ENCODE results near the gene TBC1D12.

The TBC1D12 gene

DNA sequence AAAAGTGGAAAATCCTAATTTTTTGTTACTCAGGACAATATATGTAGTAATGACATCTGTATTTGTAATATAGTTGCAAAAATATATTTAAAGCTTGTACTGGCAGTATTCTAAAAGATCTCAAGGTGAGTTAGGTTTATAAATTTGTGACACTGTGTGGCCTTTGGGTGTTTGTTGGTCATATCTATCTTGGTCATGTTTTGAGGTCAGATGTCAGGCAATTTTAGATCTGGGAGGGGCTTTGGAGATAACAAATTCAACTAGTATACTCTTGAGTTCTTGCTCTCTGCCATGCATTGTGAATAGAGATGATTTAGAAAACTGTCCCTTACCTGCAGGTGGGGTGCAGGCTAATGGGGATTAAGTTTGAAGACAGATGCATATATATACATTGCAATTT is 3.1 kb downstream of the TBC1D12 start:
- FAIRE-seq (no peak), DNase-seq (ENCODE audit: low spot score) (no peak)

DNA sequence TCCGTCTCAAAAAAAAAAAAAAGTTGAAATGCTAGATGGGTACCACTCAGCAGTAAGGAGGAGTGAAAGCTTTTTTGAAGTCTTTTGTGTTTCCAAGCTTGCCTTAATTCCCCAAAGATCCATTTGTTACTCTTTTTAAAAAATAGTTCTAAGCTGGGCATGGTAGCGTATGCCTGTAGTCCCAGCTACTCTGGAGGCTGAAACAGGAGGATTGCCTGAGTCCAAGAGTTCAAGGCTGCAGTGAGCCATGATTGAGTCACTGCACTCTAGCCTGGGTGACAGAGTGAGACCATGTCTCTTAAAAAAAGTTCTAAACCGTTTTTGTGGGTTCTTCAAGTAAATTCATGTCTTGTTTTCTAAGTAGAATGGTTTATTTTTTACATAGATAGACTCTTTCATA is 5.3 kb downstream of the TBC1D12 start:
- no peak for DNase-seq (ENCODE audit: low spot score)
- FAIRE-seq: no peak

DNA sequence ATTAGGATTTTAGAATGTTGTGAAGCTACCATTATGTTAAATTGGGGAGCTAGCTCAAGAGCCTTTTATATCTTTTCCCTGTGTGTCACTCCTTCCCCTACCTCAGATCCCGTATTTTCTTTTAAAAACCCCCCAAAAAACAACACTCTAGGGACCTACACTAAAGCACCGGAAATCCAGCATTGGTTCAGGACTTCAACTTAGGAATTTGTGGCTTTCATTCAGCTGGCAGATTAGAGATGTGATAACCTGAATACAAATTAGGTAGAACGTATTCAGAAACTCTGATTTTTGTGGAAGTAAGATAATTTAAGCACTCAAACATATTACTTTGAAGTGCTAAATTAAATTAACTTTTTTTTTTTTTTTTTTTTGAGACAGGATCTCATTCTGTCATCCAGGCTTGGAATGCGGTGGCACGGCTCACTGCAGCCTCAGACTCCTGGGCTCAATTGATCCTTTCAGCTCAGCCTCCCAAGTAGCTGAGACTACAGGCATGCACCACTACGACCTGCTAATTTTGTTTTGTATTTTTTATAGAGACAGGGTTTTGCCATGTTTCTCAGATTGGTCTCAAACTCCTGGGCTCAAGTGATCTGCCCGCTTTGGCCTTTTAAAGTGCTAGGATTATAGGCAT is 6.8 kb downstream of the TBC1D12 start:
- DNase-seq (ENCODE audit: low spot score): no peak
- FAIRE-seq: no peak

DNA sequence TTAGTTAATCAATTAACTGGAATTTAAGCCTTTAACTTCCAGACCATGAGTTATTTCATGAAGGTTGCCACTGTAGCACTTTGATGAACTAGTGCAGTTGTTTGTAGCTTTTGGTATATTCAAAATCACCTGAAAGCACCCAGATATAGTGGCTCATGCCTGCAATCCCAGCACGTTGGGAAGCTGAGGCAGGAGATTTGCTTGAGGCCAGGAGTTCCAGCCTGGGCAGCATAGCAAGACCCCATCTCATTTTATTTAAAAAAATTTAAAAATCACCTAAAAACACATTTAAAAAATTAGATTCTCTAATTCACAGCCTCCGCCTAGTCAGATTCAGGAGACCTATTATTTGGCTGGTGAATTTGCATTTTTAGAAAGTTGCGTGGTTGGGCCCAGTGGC is 9.0 kb downstream of the TBC1D12 start:
- DNase-seq (ENCODE audit: low spot score): no peak
- no peak for FAIRE-seq

DNA sequence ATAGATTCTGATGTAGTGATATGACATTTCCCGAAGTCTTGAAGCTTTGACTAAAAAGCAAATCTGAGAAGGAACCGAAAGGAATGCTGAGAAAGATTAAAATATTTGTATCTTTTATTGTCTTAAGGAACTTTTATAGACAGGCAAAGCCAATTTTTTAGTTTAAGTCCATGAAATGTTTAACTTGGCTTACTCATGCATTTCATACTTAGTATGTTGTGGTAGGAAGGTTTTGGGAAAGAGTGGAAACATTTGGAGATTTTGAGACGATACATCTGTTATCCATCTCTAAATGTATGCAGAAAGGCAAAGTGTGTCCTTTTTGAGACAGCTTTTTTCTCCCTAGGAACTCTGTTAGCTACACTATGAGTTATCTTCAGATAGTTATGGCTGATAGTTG is 10.1 kb downstream of the TBC1D12 start:
- peak; percentile 51 for FAIRE-seq
- no peak for DNase-seq (ENCODE audit: low spot score)

DNA sequence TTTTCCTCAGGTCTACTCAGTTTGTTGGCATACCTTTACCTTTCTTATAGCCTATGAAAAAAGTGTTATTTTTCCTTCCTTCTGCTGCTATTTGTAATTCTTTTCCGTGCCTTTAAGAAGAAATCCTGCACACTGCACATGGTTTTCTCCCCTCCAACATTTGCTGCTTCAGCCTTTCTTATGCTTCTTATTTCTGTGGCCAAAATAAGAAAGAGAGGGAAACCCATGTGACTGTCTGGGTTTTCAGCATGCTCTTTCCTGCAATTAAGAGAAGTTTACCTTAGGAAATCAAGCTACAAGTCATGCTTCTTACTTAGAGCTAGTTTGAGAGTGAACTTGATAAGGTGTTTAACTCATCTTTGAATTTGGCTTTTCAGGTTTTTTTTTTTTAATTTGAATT is 11.0 kb downstream of the TBC1D12 start:
- FAIRE-seq (no peak), DNase-seq (ENCODE audit: low spot score) (no peak)

DNA sequence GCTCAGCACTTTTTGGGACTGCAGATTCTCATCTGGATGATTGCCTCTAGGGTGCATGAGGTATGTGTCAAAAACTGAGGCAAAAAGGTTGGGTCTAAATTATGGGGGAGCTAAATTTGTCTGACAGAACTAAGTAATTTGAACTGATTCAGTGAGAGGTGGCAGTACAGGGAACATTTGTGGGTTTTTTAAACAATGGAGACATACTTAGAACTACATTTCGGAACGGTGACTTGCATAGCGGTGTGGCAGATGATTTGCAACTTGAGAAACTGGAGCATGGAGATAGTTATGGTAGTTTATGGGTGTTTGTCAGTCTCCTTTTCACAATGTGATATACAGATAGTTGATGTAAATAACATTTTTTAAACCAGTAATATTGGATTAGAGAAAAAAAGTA is 14.6 kb downstream of the TBC1D12 start:
- DNase-seq (ENCODE audit: low spot score) (no peak), FAIRE-seq (no peak)

DNA sequence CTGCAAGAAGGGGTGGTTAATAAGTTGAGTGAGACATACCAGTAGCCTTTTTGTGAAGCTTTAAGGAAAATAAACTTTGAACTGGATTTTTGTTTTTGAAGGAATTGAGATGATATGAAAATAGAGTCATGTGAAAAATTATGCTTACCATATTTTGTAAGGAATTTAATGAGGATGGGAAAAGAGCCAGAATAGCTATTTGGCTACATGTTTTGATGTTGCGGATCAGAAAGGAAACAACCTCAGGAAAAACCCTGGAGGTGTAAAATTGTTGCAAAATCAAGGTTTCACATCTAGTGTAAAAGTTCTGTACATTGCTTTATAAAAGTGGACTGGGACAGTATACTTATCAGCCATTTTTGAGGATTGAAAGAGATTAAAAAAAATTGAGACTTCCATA is 15.0 kb downstream of the TBC1D12 start:
- FAIRE-seq (no peak), DNase-seq (ENCODE audit: low spot score) (no peak)

DNA sequence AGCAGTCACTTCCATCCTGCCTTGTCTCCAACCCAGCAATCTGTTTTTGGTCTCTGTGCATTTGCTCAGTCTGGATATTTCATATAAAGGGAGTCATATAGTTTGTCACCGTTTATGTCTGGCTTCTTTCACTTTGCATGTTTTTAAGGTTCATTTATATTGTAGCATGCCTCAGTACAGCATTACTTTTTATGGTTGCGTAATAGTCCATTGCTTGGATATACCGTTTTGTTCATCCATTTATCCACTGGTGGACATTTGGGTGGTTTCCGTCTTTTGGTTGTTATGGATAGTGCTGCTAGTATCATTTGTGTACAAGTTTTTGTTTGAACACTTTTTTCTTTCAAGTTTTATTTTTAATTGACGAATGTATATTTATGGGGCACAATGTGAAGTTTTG is 18.2 kb downstream of the TBC1D12 start:
- DNase-seq (ENCODE audit: low spot score) (no peak), FAIRE-seq (no peak)

DNA sequence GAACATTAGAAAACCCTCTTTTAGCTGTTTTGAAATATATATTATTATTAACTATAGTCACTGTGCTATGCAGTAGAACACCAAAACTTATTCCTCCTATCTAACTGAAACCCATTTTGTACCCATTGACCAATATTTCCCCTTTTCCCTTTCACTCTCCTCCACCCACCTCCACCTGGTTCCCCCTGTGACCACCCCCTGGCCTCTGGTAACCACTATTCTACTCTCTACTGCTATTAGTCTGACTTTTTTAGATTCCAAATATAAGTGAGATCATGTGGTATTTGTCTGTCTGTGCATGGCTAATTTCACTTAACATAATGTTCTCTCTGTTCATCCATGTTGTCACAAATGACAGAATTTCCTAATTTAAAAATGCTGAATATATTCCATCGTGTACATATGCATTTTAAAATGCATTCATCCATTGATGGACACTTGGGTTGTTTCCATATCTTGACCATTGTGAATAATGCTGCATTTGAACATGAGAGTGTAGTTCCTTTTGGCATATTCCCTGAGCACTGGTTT is 18.7 kb downstream of the TBC1D12 start:
- FAIRE-seq (no peak), DNase-seq (ENCODE audit: low spot score) (no peak)

DNA sequence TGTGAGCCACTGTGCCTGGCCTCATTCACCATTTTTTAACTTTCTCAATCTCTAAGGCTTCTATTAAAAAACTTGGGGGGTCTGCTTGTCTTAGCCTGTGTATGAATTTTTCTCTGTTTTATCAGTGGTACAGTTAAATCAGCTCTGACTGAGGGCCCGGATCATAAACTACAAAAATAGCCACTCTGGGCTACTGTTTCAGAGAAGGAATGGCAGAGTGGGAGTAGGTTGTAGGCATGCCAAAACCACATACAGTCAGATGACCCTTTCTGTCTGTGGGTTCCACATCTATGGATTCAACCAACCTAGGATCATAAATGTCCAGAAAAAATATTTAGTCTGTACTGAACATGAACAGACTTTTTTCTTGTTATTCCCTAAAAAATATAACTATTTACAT is 21.3 kb downstream of the TBC1D12 start:
- DNase-seq (ENCODE audit: low spot score) (no peak), FAIRE-seq (peak; percentile 90)

DNA sequence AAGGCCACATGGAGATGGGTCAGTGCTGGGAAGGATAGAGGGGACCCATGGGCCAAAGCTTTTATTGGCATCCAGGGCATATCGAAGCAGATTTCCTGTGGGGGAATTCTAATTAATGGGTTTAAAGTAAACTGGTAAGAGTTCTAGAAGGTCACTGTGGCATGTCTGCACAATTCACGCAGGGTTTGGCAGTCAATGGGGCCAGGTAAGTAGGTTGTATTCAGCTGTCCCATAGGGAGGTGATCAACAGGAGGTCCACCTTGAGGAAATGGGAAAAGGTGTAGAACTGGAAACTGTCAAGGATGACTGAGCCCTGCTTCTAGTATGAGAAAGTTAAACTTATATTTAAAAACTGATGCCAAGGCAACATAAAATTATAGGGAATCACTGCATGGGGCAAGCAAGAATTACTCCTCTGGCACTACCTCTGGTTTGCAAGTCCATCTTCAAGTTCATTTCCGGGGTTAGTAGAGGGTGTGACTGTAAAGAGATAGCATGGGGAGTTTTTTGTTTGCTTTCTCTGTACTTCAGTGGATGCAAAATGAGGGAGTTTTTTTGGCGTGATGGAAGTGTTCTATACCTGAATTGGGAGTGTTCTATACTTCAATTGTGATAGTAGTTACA is 22.5 kb downstream of the TBC1D12 start:
- FAIRE-seq (no peak), DNase-seq (ENCODE audit: low spot score) (no peak)

DNA sequence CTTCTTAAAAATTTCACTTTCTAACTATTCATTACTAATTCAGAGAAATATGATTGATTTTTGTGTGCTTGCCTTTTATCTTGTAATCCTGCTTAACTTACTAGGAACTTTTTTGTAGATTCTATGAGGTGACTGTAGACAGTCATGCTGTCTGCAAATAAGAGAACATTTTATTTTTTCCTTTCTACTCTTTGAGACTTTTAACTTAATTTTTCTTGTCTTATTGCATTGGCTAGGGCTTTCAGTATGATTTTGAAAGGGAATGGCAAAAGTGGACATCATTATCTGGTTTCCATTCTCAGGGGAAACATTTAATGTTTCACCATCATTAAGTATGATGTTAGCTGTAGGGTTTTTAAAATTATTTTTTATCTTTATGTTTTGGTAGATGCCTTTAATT is 23.6 kb downstream of the TBC1D12 start:
- peak; percentile 41 for FAIRE-seq

DNA sequence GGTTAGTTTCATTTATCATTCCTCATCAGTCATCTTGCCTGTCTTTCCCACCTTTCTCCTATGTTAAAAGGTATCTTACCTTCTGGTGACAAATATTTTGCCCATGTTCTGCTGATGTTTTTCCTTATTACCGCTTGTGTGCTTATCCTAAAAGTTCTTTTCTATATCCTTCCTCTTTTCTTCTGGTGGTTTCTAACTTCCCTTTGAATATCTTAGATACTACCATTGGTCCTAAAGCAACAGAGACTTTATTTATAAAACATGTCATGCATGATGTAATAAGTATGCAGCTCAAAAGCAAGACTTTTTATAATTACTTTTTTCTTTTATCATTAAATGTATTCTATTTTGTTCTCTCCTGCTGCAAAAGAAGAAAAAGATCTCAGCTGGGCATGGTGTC is 24.8 kb downstream of the TBC1D12 start:
- no peak for FAIRE-seq
- DNase-seq (ENCODE audit: low spot score): no peak

More for the DNA sequence above, 23.6 kb downstream of the TBC1D12 start:
- DNase-seq (ENCODE audit: low spot score): no peak

DNA sequence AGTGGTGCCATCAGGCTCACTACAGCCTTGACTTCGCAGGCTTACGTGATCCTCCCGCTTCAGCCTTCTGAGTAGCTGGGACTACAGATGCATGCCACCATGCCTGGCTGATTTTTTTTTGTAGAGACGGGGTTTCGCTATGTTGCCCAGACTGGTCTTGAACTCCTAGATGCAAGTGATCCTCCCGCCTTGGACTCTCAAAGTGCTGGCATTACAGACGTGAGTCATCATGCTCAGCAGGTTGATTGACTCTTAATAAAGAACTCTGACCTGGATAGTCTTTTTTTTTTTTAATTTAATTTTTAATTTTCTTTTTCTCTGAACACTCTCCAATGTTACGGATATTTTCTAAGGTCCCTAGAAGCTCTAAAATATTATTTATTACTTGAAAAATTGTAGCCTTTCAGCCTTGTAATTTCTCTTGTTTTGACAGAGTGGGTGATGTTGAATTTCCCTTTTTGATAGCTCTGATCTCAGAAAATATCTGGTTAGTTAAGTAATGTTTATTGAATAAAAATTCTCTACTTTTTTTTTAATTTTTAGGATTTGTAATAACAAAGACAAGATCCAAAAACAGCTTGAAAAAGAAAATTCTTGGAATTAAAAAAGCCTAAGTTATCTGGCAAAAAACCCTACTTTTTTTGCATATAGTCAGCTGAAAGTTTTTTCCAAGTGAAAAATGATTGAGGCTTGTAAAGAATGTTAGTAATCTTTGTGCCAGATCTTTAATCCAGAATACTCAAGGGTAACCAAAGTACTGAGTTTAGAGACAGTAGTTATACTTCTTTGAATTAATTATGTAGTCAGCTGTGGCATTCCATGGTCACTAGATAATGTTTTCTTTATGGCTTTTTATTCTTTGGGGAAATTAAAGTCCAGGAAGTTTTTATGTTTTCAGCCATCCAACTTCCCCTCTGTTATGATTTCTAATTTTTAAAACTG is 26.7 kb downstream of the TBC1D12 start:
- FAIRE-seq (peak; percentile 55), DNase-seq (ENCODE audit: low spot score) (no peak)

DNA sequence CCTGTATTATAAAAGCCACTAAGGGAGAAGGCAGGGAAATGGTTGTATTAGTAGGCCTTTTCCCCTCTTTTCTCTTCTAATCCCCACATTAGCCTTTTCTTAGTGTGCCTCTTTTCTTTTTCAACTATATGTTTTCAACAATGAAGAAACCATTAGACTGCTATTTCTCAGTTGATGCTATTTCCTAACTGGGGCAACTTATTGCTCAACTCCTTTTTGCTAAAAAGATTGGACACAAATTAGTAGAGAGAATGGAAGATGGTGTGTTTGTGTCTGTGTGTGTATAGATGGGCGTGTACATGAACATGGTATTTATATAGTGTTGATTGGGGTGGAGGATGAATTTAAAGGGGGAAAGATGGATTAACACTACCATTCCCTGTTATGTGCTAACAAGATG is 28.4 kb downstream of the TBC1D12 start:
- DNase-seq (ENCODE audit: low spot score): no peak
- FAIRE-seq: no peak

DNA sequence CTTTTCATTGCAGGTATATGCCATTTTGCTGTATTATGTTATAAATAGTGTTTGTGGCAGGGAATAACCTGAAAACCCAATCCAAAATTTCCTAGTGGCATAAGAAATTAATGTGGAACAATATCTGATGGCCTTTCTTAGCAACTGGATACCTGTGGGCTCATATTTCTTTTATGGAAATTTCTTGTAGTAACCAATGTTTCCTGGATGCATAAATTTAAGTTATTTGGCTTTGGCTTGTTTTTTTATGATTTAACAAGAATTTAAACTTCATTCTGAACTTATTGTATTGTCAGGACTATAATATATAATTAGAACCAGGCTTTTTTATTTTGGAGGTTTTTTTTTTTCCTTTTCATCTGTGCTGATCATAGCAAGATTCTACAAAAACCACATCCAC is 30.1 kb downstream of the TBC1D12 start:
- no peak for FAIRE-seq
- DNase-seq (ENCODE audit: low spot score): no peak

DNA sequence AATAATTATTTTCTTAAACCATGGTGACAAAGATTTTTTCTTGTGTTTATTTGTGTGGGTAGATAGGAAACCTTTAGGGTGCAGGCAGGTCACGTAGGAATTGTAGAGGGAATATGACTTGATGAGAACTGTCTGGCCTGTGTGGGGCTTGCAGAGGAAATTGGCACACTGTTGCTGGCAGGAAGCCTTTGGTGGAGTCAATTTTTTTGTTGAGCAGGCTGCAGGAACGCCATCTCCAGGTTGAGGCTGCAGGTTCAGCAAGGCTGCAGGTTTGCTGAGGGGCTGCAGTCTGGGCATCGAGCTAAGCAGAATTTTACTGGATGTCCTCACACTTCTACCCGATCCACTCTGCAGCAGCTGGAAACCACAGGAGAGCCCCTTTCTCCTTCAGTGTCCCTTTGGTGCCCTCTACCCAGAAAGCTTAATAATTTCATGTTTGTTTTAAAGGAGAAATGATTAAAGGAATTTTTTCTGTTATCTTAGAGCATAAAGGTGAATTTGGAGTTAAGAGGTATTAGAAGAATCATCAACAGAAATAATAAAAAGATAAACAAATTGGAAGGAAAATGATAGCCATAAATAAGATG is 37.0 kb downstream of the TBC1D12 start:
- FAIRE-seq (peak; percentile 12), DNase-seq (ENCODE audit: low spot score) (no peak)

DNA sequence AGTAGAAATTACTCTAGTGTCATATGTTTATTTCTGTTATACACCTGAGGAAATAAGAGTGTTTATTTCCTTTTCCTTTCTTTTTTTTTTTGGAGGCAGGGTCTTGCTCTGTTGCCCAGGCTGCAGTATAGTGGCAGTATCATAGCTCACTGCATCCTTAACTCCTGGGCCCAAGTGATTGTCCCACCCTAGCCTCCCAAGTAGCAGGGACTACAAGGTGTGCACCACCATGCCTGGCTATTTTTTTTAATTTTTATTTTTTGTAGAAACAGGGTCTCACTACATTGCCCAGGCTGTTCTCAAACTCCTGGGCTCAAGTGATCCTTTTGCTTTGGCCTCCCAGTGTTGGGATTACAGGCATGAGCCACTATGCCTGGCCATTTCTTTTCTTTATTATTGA is 37.8 kb downstream of the TBC1D12 start:
- DNase-seq (ENCODE audit: low spot score) (no peak), FAIRE-seq (no peak)

DNA sequence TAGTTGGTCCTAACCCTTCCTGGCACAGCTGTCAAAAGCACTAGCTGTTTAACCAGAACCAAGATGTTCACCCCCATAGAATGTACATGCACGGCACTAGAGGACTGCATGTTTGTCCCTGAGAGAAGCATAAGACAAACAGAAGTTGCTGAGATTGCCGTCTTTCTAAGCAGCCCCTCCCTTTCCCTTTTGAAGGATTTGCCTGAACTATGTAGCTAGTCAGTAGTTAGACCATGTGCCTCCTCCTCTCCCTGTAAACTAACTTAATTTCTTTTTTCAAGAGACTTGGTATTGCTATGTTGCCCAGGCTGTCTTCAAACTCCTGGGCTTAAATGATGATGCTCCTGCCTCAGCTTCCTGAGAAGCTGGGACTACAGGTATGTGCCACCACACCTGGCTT is 40.7 kb downstream of the TBC1D12 start:
- no peak for FAIRE-seq

DNA sequence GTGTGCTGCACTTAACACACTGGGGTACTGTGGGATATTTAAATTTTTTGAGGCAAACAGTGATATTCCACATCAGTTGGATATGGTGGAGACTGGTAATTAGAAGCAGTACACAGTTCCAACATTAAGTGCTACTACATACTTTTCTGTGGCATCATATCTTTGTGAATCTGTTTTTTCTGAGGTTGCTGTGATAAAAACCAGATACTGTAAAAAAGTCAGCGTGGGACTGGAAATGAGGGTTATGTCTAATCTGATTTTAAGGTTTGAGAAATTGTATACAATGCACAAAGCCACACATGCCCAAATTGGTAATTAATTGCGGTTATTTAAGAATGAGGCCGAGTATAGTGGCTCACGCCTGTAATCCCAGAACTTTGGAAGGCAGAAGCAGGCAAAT is 41.2 kb downstream of the TBC1D12 start:
- no peak for FAIRE-seq

More for the DNA sequence above, 40.7 kb downstream of the TBC1D12 start:
- DNase-seq (ENCODE audit: low spot score): no peak

DNA sequence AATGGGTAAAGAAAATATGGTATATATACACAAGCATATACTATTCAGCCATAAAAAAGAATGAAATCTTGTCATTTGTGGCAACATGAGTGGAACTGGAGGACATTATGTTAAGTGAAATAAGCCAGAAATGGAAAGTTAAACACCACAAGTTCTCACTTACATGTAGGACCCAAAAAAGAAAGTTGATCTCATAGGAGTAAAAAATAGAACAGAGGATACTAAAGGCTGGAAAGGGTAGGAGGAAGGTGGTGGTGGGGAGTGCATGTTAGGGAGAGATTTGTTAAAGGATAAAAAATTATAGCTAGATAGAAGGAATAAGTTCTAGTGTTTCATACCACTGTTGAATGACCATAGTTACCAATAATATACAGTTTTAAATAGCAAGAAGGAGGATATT is 48.4 kb downstream of the TBC1D12 start:
- DNase-seq (ENCODE audit: low spot score) (no peak), FAIRE-seq (no peak)

More for the DNA sequence above, 41.2 kb downstream of the TBC1D12 start:
- DNase-seq (ENCODE audit: low spot score): no peak
